ENCODE results near the gene MAP7D3. TPM values are rescaled to one million over a fixed set of nuclear protein-coding genes. Genes with fewer than 3 reads are reported as not detected.

MAP7D3 gene
- total and polyA plus RNA-seq, 10 of the 15 experiments (the other 5 are each of a cell fraction or from before 2014, with no cell fraction given): 9.1 to 24.0 (median 11.0) TPM

- TF ChIP-seq PKNOX1 (IDR thresholded peaks at IDR 0.05): no peak
- TF ChIP-seq E4F1 (IDR thresholded peaks at IDR 0.05; ENCODE audit: borderline replicate concordance, partially characterized antibody): no peak
Measured at GRCh38 chrX:136292656-136293055, 41.5 kb upstream of the MAP7D3 start (continued).

GRCh38 chrX:136291824-136292223, 40.6 kb upstream of the MAP7D3 start:
- CTCF ChIA-PET: no interaction called here
- Histone ChIP-seq H3K4me1 (ENCODE audit: control insufficient read depth, insufficient read depth, low read length) (no peaks in the 10 kb centered on the region), H3K27ac (ENCODE audit: control insufficient read depth, insufficient read depth) (no peak overlapping the region), H3K79me2 (ENCODE audit: control insufficient read depth, insufficient read depth, low read length) (no peaks in the 10 kb centered on the region), H3K9ac (ENCODE audit: control insufficient read depth, insufficient read depth, low read length) (no peak overlapping the region), H3K4me3 (no peak overlapping the region), H3K9me3 (replicated peaks; ENCODE audit: control insufficient read depth, insufficient read depth, low read length) (no peaks in the 10 kb centered on the region), H2AFZ (ENCODE audit: control insufficient read depth, low read depth, low read length) (no peak overlapping the region), H3K4me2 (ENCODE audit: control insufficient read depth, insufficient read depth) (no peak overlapping the region), H3K36me3 (ENCODE audit: control insufficient read depth in 2 of 2, insufficient read depth in 2 of 2, low read length in 1 of 2) (no peaks in the 10 kb centered on the region), H4K20me1 (ENCODE audit: control insufficient read depth, insufficient read depth) (no peaks in the 10 kb centered on the region), H3K27me3 (replicated peaks in 1 of 2; ENCODE audit: control insufficient read depth in 2 of 2, insufficient read depth in 2 of 2, low read length in 1 of 2) (no peaks in the 10 kb centered on the region)
- no TSS peak for BruUV-seq (replicated peaks)
- intact Hi-C loops (cut with micrococcal nuclease; ENCODE audit: unreplicated experiment) (no loop called here), in situ Hi-C loops (cut with MboI) (no loop called here)
- RAD21 ChIA-PET (ENCODE audit: unreplicated experiment): no interaction called here
- SMC1A ChIA-PET (ENCODE audit: uncharacterized antibody, unreplicated experiment): no interaction called here
- no peak for TF ChIP-seq BCLAF1 (IDR thresholded peaks at IDR 0.05)
- no peak for TF ChIP-seq FOXK2 (IDR thresholded peaks at IDR 0.05)
- no peak for TF ChIP-seq KAT2A (conservative IDR thresholded peaks at IDR 0.05; ENCODE audit: control insufficient read depth, low read depth, low read length)
- no peak for TF ChIP-seq TCF7 (IDR thresholded peaks at IDR 0.05; ENCODE audit: borderline replicate concordance)
- TF ChIP-seq SIN3A (IDR thresholded peaks at IDR 0.05; ENCODE audit: low read depth, low read length): no peak
- no peak for TF ChIP-seq YY1 (IDR thresholded peaks at IDR 0.05; ENCODE audit: low read depth, low read length)
- TF ChIP-seq EGR1 (IDR thresholded peaks at IDR 0.05; ENCODE audit: borderline replicate concordance in 1 of 2, low read depth in 2 of 2, low read length in 2 of 2): no peak
- TF ChIP-seq FOXM1 (IDR thresholded peaks at IDR 0.05; ENCODE audit: low read depth, low read length): no peak
- no peak for TF ChIP-seq MEF2B (IDR thresholded peaks at IDR 0.05; ENCODE audit: partially characterized antibody, poor library complexity, severe bottlenecking)
- no peak for TF ChIP-seq SRF (IDR thresholded peaks at IDR 0.05; ENCODE audit: low read depth in 2 of 2, low read length in 2 of 2)
- WGBS (ENCODE audit: insufficient coverage, insufficient replicate concordance, low lambda C conversion rate, missing lambda C conversion rate): 44% methylated on average over 2 of the region's 2 CpGs
- ATAC-seq: no peak
- POLR2A ChIA-PET: no interaction called here
- no peak for FAIRE-seq
- DNase-seq (ENCODE audit: low read depth, low spot score): no peak

Data from GM12878 (cell line).